NOMO-1 treated with dmso at 0.1 percent for 144 hours (cell line): ENCODE results near the gene GMDS.

Experiments
- DNase-seq: peaks from one replicate; lab custom pipeline; 2025; ENCODE audit not compliant: unreplicated experiment; lab: John Stamatoyannopoulos, UW

GMDS gene

GRCh38 chr6:1621070-1621701 is 624.2 kb downstream of the GMDS start:
- DNase-seq: no peak

- no peak for DNase-seq
Observed at GRCh38 chr6:1620504-1621069, 624.8 kb downstream of the GMDS start.

GRCh38 chr6:1619673-1620503 is 625.5 kb downstream of the GMDS start:
- no peak for DNase-seq

GRCh38 chr6:1619098-1619672 is 626.2 kb downstream of the GMDS start:
- DNase-seq: no peak

GRCh38 chr6:1618311-1619097 is 626.9 kb downstream of the GMDS start:
- no peak for DNase-seq

DNA sequence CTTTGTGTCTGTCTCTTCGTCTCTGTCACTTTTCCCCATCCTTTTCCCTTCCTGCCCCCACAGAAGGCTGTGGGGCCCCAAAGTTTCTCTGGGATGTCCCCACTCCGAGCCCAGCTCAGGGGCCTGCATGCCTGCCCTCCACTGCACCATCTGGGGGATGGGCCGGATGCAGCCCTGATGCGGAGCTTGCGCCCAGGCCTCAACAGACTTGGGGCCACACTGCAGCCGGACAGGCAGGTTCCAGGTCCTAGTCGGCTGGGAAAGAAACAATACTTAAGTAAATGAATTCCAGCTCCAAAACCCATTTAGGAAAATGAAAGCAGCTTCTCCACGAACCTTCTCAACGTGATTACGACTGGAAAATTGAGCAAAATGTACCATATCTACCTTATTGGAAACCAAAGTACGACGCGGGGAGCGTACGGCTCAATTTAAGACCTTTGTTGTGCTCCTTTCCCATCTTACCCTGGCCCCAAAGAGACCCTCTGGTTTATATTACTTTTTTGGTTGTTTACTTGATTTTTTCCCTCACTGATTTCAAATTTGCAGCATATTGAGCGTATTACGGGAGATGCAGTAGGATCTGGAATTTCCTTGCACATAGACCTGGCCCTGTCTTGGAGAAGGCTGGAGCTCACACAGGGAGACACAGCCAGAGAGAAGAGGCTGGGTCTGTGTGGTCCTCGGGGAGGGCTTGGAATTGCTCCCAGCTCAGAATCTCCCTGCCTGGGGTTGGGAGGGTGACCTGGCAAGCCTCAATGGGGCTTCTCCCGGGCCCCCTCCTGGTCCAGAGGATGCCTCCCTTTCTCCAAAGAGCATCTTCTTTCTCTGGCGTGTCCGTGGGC is 627.7 kb downstream of the GMDS start:
- no peak for DNase-seq

GRCh38 chr6:1616701-1617463 is 628.5 kb downstream of the GMDS start:
- no peak for DNase-seq

- DNase-seq: no peak
Observed at GRCh38 chr6:1615853-1616420, 629.5 kb downstream of the GMDS start.

DNA sequence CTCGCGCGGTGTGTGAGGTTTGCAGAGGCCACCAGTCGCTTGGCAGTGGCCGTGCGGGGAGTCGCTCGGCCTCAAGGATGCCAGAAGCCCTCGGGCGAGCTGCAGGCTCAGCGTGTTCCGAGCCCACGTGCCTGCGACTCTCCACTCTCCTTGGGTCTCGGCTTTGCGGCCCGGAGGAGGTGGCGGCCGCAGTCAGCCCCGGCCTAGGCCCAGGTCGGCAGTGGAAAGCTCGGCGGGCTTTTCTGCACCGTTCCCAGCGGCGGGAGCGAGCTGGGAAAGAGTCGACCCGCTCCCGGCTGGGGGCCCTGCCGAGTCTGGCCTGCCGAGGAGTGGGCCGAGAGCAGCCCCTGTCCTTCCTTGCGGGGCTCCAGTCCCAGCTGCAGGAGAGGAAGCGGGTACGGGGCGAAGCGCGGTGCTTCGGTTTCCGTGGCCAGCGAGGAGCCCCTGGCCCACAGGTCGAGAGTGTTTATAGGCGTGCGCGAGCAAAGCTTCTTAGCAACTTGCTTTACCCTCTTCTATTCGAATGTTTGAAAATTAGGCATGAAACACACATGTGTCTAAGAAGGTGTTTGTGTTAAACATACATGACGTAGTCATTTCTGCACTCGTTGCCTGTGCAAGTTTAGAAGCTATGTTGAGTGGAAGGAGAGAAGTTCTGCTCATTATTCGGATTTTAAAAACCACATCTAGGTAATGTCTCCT is 630.1 kb downstream of the GMDS start:
- no peak for DNase-seq

DNA sequence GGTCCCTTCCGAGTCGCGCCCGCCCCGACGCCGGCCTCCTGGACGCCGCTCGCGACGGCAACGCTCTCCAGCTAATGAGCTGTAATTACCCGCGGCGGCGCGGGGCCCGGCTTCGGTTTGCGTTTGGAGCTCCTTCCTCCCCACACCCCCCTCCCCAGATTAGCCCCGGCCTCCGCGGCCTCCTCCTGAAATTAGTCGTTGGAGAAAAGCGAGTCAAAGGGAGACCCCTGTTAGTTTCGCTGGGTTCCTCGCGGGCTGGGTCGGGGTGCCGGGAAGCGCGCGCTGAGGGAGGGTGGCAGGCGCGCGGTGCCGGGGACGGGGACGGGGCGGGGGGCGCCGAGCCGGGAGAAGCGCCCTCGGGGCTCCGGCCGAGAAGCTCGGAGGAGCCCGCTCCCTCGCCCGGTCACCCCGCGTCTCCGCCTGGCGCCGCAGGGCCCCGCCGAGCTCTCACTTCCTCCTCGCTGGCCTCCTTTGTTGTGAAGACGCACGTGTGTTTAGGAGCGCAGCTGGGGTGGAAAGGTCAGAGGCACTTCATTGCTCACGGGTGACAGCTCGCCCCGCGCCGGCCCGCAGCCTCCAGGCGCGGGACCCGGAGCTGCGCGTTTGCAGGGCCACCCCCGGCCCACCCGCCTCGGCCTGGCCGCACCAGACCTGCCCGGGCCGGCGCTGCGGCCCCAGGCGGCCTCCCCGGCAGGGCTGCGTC is 630.8 kb downstream of the GMDS start:
- DNase-seq: no peak

GRCh38 chr6:1613688-1614447 is 631.5 kb downstream of the GMDS start:
- no peak for DNase-seq

DNA sequence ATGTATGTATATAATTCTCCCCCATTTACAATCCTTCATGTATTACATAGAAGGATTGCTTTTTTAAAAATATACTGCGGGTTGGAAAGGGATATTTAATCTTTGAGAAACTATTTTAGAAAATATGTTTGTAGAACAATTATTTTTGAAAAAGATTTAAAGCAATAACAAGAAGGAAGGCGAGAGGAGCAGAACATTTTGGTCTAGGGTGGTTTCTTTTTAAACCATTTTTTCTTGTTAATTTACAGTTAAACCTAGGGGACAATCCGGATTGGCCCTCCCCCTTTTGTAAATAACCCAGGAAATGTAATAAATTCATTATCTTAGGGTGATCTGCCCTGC is 632.1 kb downstream of the GMDS start:
- no peak for DNase-seq

DNA sequence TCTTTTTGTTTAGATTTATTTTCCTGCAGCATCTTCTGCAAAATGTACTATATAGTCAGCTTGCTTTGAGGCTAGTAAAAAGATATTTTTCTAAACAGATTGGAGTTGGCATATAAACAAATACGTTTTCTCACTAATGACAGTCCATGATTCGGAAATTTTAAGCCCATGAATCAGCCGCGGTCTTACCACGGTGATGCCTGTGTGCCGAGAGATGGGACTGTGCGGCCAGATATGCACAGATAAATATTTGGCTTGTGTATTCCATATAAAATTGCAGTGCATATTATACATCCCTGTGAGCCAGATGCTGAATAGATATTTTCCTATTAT is 632.5 kb downstream of the GMDS start:
- no peak for DNase-seq

DNA sequence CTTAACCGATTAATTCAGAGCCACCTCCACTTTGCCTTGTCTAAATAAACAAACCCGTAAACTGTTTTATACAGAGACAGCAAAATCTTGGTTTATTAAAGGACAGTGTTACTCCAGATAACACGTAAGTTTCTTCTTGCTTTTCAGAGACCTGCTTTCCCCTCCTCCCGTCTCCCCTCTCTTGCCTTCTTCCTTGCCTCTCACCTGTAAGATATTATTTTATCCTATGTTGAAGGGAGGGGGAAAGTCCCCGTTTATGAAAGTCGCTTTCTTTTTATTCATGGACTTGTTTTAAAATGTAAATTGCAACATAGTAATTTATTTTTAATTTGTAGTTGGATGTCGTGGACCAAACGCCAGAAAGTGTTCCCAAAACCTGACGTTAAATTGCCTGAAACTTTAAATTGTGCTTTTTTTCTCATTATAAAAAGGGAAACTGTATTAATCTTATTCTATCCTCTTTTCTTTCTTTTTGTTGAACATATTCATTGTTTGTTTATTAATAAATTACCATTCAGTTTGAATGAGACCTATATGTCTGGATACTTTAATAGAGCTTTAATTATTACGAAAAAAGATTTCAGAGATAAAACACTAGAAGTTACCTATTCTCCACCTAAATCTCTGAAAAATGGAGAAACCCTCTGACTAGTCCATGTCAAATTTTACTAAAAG is 633.0 kb downstream of the GMDS start:
- no peak for DNase-seq

- no peak for DNase-seq
Observed at GRCh38 chr6:1611572-1612298, 633.7 kb downstream of the GMDS start.

DNA sequence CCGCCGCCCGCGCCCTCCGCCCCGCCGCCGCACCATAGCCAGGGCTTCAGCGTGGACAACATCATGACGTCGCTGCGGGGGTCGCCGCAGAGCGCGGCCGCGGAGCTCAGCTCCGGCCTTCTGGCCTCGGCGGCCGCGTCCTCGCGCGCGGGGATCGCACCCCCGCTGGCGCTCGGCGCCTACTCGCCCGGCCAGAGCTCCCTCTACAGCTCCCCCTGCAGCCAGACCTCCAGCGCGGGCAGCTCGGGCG is 634.2 kb downstream of the GMDS start:
- DNase-seq: no peak
